PC-3 (cell line): ENCODE results near the gene P3H3. TPM values are rescaled to one million over a fixed set of nuclear protein-coding genes. Genes with fewer than 3 reads are reported as not detected.

ENCODE experiments used
- ATAC-seq: fragments of 200-7000 bp; cut with Tn5 transposase; 2 replicates; pipeline ENCODE4 v1.9.1; 2020; ENCODE audit warnings: mild to moderate bottlenecking, moderate library complexity
- BruUV-seq: library from RNA; stranded (reverse); fragments of 400-500 nt; replicated peaks from 2 replicates; lab custom pipeline; 2021; lab: Mats Ljungman, UMichigan
- CTCF ChIA-PET: fragments of 300-600 bp; sonication (Branson Sonifier 250); formaldehyde crosslinking; loops from one replicate; lab custom pipeline; 2022; ENCODE audit warnings: antibody characterized with exemption; lab: Charles Lee
- POLR2A ChIA-PET: fragments of 300-600 bp; sonication (Branson Sonifier 250); formaldehyde crosslinking; loops from one replicate; lab custom pipeline; 2022; ENCODE audit warnings: antibody characterized with exemption; ENCODE audit not compliant: unreplicated experiment; lab: Charles Lee
- DNase-seq: peaks from one replicate; pipeline ENCODE4 v3.0.0-alpha.2; 2015
- H2AFZ ChIP-seq: fragments of 300-600 bp; sonication (generic); 2 replicates; pipeline ENCODE4 v1.6.0; 2016; ENCODE audit warnings: antibody characterized with exemption, low read length
- H3F3A ChIP-seq: fragments of 300-600 bp; sonication (generic); one replicate; pipeline ENCODE4 v1.6.0; 2017; ENCODE audit warnings: antibody characterized with exemption, low read length, control low read depth, mild to moderate bottlenecking; ENCODE audit not compliant: unreplicated experiment
- H3K27ac ChIP-seq: fragments of 300-600 bp; sonication (generic); 2 replicates; pipeline ENCODE4 v1.5.1; 2016; ENCODE audit warnings: mild to moderate bottlenecking, low read length
- H3K27me3 ChIP-seq: fragments of 300-600 bp; sonication (generic); 2 replicates; pipeline ENCODE4 v1.6.1; 2016; ENCODE audit warnings: low read length, mixed read lengths
- H3K36me3 ChIP-seq: fragments of 300-600 bp; sonication (generic); 2 replicates; pipeline ENCODE4 v1.6.1; 2016; ENCODE audit warnings: low read depth, mixed run types, low read length, mixed read lengths
- H3K4me1 ChIP-seq: fragments of 300-600 bp; sonication (generic); 2 replicates; pipeline ENCODE4 v1.5.1; 2016; ENCODE audit warnings: low read length; ENCODE audit not compliant: insufficient read depth
- H3K4me2 ChIP-seq: fragments of 300-600 bp; sonication (generic); 2 replicates; pipeline ENCODE4 v1.6.0; 2016; ENCODE audit warnings: low read length
- H3K4me3 ChIP-seq: fragments of 300-600 bp; sonication (generic); 2 replicates; pipeline ENCODE4 v1.5.1; 2016; ENCODE audit warnings: mild to moderate bottlenecking, low read length, mixed read lengths
- H3K79me2 ChIP-seq: fragments of 300-600 bp; sonication (generic); 2 replicates; pipeline ENCODE4 v1.6.1; 2017; ENCODE audit warnings: low read length, mixed read lengths
- H3K9ac ChIP-seq: fragments of 300-600 bp; sonication (generic); 2 replicates; pipeline ENCODE4 v1.6.0; 2016; ENCODE audit warnings: mild to moderate bottlenecking, low read length
- H3K9me2 ChIP-seq: fragments of 300-600 bp; sonication (generic); replicated peaks from 2 replicates; pipeline ENCODE4 v1.6.1; 2016; ENCODE audit warnings: mixed run types, low read length, mixed read lengths
- H3K9me3 ChIP-seq: fragments of 300-600 bp; sonication (generic); 2 replicates; pipeline ENCODE4 v1.6.1; 2016; ENCODE audit warnings: low read length, mixed read lengths
- H4K20me1 ChIP-seq: fragments of 300-600 bp; sonication (generic); 2 replicates; pipeline ENCODE4 v1.6.1; 2016; ENCODE audit warnings: low read length, mixed read lengths
- EZH2 ChIP-seq: fragments of 300-600 bp; sonication (generic); IDR thresholded peaks from one replicate; pipeline ENCODE4 v1.6.1; 2017; ENCODE audit warnings: antibody characterized with exemption, mild to moderate bottlenecking, low read length; ENCODE audit not compliant: unreplicated experiment
- EZH2phosphoT487 ChIP-seq: fragments of 300-600 bp; sonication (generic); IDR thresholded peaks from 2 replicates; pipeline ENCODE4 v1.6.1; 2018; ENCODE audit warnings: mild to moderate bottlenecking, antibody characterized with exemption, low read length, borderline replicate concordance
- intact Hi-C: fragments of 100-400 bp; cut with micrococcal nuclease; formaldehyde crosslinking; loops from 2 replicates; pipeline ENCODE4 v1.9.0; 2023
- total RNA-seq: library from RNA; depleted of rRNA; stranded (reverse); fragments of >200 nt; gene quantifications from 2 replicates; pipeline ENCODE4 v1.2.3, GENCODE V29; 2014
- TF ChIP-seq, protein P1 (sequence below): fragments of 300-600 bp; sonication (generic); conservative IDR thresholded peaks from 2 replicates; pipeline ENCODE4 v1.5.1; 2017; ENCODE audit warnings: antibody characterized with exemption, low read depth, mild to moderate bottlenecking, low read length

P3H3 gene
- total RNA-seq, 1 experiment from 2014 or later, result 9.3 TPM

DNA sequence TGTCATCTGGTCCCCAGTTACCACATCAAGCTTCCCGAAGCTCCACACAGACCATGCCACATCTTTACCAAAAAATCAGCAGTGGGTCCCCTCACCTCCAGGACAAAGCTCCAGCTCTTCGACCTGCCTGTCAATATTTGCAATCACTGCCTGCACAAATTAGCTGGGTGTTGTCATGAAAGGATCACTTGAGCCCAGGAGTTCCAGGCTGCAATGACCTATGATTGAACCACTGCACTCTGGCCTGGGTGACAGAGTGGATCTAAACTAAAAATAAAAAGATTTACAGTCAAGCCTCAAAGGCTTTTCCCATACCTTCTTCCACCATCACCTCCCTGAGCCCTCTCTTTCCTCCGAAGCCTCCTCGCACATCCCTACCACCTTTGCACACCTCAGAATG, 31.6 kb upstream of the P3H3 start:
- Histone ChIP-seq H3K9ac (no peak overlapping the region), H3F3A (no peaks in the 10 kb centered on the region), H3K79me2 (no peaks in the 10 kb centered on the region), H3K27me3 (no peaks in the 10 kb centered on the region), H3K27ac (no peak overlapping the region), H3K4me1 (no peaks in the 10 kb centered on the region), H3K4me2 (no peak overlapping the region), H3K9me2 (no peaks in the 10 kb centered on the region), H3K36me3 (no peaks in the 10 kb centered on the region), H3K4me3 (no peak overlapping the region), H4K20me1 (no peaks in the 10 kb centered on the region), H3K9me3 (no peaks in the 10 kb centered on the region), H2AFZ (no peak overlapping the region)
- TF ChIP-seq EZH2 (no peak), EZH2phosphoT487 (no peak)
- TF ChIP-seq, protein P1, sequence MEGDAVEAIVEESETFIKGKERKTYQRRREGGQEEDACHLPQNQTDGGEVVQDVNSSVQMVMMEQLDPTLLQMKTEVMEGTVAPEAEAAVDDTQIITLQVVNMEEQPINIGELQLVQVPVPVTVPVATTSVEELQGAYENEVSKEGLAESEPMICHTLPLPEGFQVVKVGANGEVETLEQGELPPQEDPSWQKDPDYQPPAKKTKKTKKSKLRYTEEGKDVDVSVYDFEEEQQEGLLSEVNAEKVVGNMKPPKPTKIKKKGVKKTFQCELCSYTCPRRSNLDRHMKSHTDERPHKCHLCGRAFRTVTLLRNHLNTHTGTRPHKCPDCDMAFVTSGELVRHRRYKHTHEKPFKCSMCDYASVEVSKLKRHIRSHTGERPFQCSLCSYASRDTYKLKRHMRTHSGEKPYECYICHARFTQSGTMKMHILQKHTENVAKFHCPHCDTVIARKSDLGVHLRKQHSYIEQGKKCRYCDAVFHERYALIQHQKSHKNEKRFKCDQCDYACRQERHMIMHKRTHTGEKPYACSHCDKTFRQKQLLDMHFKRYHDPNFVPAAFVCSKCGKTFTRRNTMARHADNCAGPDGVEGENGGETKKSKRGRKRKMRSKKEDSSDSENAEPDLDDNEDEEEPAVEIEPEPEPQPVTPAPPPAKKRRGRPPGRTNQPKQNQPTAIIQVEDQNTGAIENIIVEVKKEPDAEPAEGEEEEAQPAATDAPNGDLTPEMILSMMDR, result no peak
- intact Hi-C loops, result no loop called here
- DNase-seq, result no peak
- CTCF ChIA-PET, result no interaction called here
- POLR2A ChIA-PET, result no interaction called here
- BruUV-seq, result no TSS peak
- no peak for ATAC-seq

DNA sequence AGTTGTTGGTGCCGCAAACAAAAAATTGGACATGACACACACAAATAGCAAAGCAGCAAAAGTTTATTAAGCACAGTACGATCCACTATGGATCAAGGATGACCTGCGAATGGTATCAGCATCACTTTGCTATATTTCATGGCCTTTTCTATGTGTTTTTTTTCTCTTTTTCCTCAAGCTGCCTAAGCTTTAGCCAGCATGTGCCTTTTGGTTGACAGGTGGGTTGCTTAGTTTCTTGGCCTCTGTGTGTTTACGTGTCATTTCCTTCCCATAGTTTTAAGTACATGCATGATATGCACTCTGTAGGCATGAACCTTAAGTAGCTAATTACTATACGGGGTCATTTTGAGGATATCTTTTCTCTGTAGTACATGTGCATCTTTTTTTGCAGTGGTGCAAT, 29.1 kb upstream of the P3H3 start:
- Histone ChIP-seq H4K20me1 (no peaks in the 10 kb centered on the region), H3K9ac (no peak overlapping the region), H3K4me2 (no peak overlapping the region), H3K4me1 (no peaks in the 10 kb centered on the region), H3K4me3 (no peak overlapping the region), H2AFZ (no peak overlapping the region), H3K36me3 (no peaks in the 10 kb centered on the region), H3K9me3 (no peaks in the 10 kb centered on the region), H3K27me3 (no peaks in the 10 kb centered on the region), H3K79me2 (no peaks in the 10 kb centered on the region), H3K9me2 (no peaks in the 10 kb centered on the region), H3K27ac (no peak overlapping the region), H3F3A (no peaks in the 10 kb centered on the region)
- ATAC-seq (no peak), DNase-seq (no peak)
- intact Hi-C loops, result no loop called here
- BruUV-seq, result no TSS peak
- TF ChIP-seq, protein P1, result no peak
- TF ChIP-seq EZH2phosphoT487, result no peak
- TF ChIP-seq EZH2, result no peak
- POLR2A ChIA-PET, result no interaction called here
- CTCF ChIA-PET, result no interaction called here

DNA sequence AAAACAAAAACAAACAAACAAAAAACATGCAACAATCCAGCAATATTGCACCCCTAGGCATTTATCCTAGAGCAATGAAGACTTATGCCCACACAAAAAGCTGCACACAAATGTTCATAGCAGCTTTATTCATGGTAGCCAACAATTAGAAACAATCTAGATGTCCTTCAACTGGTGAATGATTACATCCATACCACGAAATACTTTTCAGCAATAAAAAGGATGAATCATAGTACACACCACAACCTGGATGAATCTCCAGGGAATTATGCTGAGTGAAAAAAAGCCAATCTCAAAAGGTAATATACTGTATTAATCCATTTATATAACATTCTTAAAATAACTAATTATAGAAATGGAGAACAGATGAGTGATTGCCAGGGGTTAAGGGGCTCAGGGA, 21.0 kb upstream of the P3H3 start:
- no TSS peak for BruUV-seq
- ChIA-PET CTCF (no interaction called here), POLR2A (interaction anchor here (0.7 kb wide), 1 partner anchor 44 kb away, joined by 3 read pairs; no protein-coding TSS in a partner anchor)
- no peak overlapping the region for H3K27ac ChIP-seq
- peak; percentile 67; the same call in 1 of the 2 replicates for ATAC-seq
- H3K79me2 ChIP-seq, result no peaks in the 10 kb centered on the region
- no peaks in the 10 kb centered on the region for H3K9me2 ChIP-seq
- H4K20me1 ChIP-seq, result no peaks in the 10 kb centered on the region
- intact Hi-C loops, result no loop called here
- H3K27me3 ChIP-seq, result no peaks in the 10 kb centered on the region
- TF ChIP-seq, protein P1, result no peak
- no peak for TF ChIP-seq EZH2
- no peak for TF ChIP-seq EZH2phosphoT487
- no peak overlapping the region for H3K4me3 ChIP-seq
- H2AFZ ChIP-seq, result no peak overlapping the region
- no peaks in the 10 kb centered on the region for H3K36me3 ChIP-seq
- H3K9ac ChIP-seq, result no peak overlapping the region
- H3K4me2 ChIP-seq, result no peak overlapping the region
- DNase-seq, result peak; percentile 43
- no peaks in the 10 kb centered on the region for H3K9me3 ChIP-seq
- H3K4me1 ChIP-seq, result no peaks in the 10 kb centered on the region
- H3F3A ChIP-seq, result no peaks in the 10 kb centered on the region
